ENCODE results near the gene GGTLC3.
"Not testable (repeated sequence)": the region's sequence is repeated elsewhere in the genome, so short reads cannot be mapped to it uniquely, and the experiment has no call there.

GRCh38 chr22:18558516-18558915 lies 40.6 kb upstream of the GGTLC3 start:
- TF ChIP-seq CTCF, POLR2A, POLR2AphosphoS5 (IDR thresholded peaks at IDR 0.05): not testable (repeated sequence)

Data from stomach (tissue), 4 donors.